Measurements from ENCODE around the gene COL6A1.

COL6A1 gene

DNA sequence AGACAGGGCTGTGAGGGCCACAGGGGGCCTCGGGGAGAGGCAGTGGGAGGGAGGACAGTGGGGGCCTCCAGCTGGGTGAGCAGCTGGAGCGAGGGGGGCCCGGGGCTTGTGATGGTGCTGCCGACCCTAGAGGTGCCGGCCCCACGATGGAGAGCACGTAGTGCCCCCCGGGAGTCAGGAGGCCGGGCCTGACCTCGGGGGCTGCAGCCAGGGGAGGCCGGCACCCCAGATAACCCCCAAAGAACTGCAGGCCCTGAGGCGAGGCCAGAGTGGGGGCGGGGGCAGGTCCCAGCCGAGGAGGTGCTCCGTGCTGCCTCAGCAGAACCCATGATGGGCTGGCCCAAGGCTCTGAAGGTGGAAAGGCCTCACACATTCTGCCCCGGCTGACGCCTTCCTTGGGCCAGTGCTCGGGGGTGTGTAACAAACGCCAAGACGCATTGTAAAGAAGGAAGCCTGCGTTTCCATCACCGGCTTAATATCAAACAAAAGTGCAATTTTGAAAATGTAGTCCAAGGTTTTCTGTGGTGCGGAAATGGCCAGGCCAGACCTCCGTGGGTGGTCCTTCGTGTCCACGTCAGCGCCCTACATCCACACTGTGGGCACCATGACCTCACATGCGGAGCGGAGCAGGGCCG, 55.2 kb downstream of the COL6A1 start:
- POLR2A ChIA-PET: interaction anchor here (0.6 kb wide), 1 partner anchor 27 kb away, joined by 4 read pairs; no protein-coding TSS in a partner anchor
- WGBS (ENCODE audit: insufficient coverage): 98% methylated on average over 30 of the region's 30 CpGs

GRCh38 chr21:46037331-46038325, 56.1 kb downstream of the COL6A1 start:
- CTCF ChIA-PET: no interaction called here
- POLR2A ChIA-PET: no interaction called here
- 94% methylated on average over 50 of the region's 52 CpGs for WGBS (ENCODE audit: insufficient coverage)
- DNase-seq: no peak
- Histone ChIP-seq H3K27me3 (replicated peaks in 2 of 5; ENCODE audit: control insufficient read depth in 4 of 5, insufficient read depth in 5 of 5, low read length in 4 of 5) (peaks cover 0 to 4% (median 0%) of the 10 kb centered on the region in 5 experiments), H3K9me3 (ENCODE audit: control extremely low read depth in 1 of 5, control insufficient read depth in 4 of 5, insufficient read depth in 2 of 5, low read depth in 1 of 5, low read length in 4 of 5) (no peaks in the 10 kb centered on the region), H3K4me1 (ENCODE audit: control extremely low read depth in 1 of 4, control insufficient read depth in 4 of 4, insufficient read depth in 4 of 4, low read length in 3 of 4) (no peaks in the 10 kb centered on the region), H3K4me3 (ENCODE audit: control insufficient read depth in 1 of 7, extremely low read depth in 1 of 7, insufficient read depth in 4 of 7, low read depth in 2 of 7, low read length in 6 of 7) (no peak overlapping the region), H3K36me3 (ENCODE audit: control insufficient read depth in 4 of 4, insufficient read depth in 4 of 4, low read length in 3 of 4) (no peaks in the 10 kb centered on the region), H3K27ac (ENCODE audit: insufficient read depth in 1 of 2, low read depth in 1 of 2, low read length in 2 of 2, poor library complexity in 1 of 2, severe bottlenecking in 2 of 2) (no peak overlapping the region)

More for the DNA sequence above, 55.2 kb downstream of the COL6A1 start:
- Histone ChIP-seq H3K4me1 (ENCODE audit: control extremely low read depth in 1 of 4, control insufficient read depth in 4 of 4, insufficient read depth in 4 of 4, low read length in 3 of 4) (no peaks in the 10 kb centered on the region), H3K9me3 (ENCODE audit: control extremely low read depth in 1 of 5, control insufficient read depth in 4 of 5, insufficient read depth in 2 of 5, low read depth in 1 of 5, low read length in 4 of 5) (no peaks in the 10 kb centered on the region), H3K36me3 (ENCODE audit: control insufficient read depth in 4 of 4, insufficient read depth in 4 of 4, low read length in 3 of 4) (no peaks in the 10 kb centered on the region), H3K4me3 (ENCODE audit: control insufficient read depth in 1 of 7, extremely low read depth in 1 of 7, insufficient read depth in 4 of 7, low read depth in 2 of 7, low read length in 6 of 7) (no peak overlapping the region), H3K27ac (ENCODE audit: insufficient read depth in 1 of 2, low read depth in 1 of 2, low read length in 2 of 2, poor library complexity in 1 of 2, severe bottlenecking in 2 of 2) (no peak overlapping the region), H3K27me3 (replicated peaks in 2 of 5; ENCODE audit: control insufficient read depth in 4 of 5, insufficient read depth in 5 of 5, low read length in 4 of 5) (peaks cover 0 to 4% (median 0%) of the 10 kb centered on the region in 5 experiments)
- no peak for DNase-seq
- CTCF ChIA-PET: no interaction called here

DNA sequence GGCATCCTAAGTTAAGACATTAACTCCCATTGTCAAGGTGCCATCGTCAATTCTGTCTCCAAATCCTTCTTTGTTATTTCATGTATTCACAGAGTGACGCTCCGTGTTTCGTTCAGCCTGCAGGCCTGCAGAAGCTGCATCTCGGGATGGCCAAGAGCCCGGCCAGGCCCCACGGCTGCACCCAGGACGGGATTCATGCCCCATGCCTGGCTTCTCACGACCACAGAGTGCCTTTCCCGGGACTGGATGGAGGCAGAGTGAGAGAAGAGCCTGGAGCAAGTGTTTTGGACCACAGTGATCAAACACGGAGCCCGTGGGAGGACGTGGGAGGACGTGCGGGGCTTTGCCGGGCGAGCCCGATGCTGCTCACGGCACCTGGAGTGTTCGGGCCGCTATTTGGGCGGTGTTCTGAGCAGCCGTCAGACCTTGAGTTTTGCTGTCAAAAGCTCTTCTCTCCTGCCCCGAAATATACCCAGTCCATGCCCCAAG, 56.8 kb downstream of the COL6A1 start:
- 97% methylated on average over 24 of the region's 24 CpGs for WGBS (ENCODE audit: insufficient coverage)

DNA sequence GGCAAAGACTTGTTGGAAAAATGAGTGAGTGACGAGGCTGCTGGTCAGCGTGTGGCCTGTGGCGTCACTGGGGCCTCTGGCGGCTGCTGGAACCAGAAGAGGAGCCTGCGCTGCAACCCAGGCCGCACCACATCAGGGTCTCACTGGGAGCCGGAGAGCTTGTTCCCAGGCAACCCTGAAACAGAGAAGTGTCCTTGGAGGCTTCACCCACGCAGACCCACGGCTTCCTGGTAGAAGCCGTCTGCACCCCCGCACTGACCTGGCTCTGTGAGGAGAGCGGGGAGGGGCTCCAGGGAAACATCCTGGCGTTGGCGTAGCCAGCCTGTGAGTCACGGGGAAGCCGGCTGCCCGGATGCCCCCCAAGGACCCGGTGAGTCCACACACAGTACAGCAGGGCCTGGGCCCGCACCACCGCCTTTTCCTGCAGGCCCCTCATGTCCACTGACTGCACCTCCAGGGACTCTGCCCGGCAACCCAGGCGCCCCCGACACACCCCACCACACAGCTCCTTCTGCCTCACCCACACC, 57.4 kb downstream of the COL6A1 start:
- H3K27ac ChIP-seq (ENCODE audit: insufficient read depth in 1 of 2, low read depth in 1 of 2, low read length in 2 of 2, poor library complexity in 1 of 2, severe bottlenecking in 2 of 2): no peak overlapping the region
- no peak overlapping the region for H3K4me3 ChIP-seq (ENCODE audit: control insufficient read depth in 1 of 7, extremely low read depth in 1 of 7, insufficient read depth in 4 of 7, low read depth in 2 of 7, low read length in 6 of 7)
- ChIA-PET POLR2A (no interaction called here), CTCF (interaction anchor here (0.9 kb wide), 1 partner anchor 10 kb away, joined by 3 read pairs; no protein-coding TSS in a partner anchor)
- no peaks in the 10 kb centered on the region for H3K4me1 ChIP-seq (ENCODE audit: control extremely low read depth in 1 of 4, control insufficient read depth in 4 of 4, insufficient read depth in 4 of 4, low read length in 3 of 4)
- no peak for DNase-seq
- no peaks in the 10 kb centered on the region for H3K9me3 ChIP-seq (ENCODE audit: control extremely low read depth in 1 of 5, control insufficient read depth in 4 of 5, insufficient read depth in 2 of 5, low read depth in 1 of 5, low read length in 4 of 5)
- WGBS (ENCODE audit: insufficient coverage): 95% methylated on average over 21 of the region's 23 CpGs
- H3K36me3 ChIP-seq (ENCODE audit: control insufficient read depth in 4 of 4, insufficient read depth in 4 of 4, low read length in 3 of 4): no peaks in the 10 kb centered on the region
- peaks cover 0 to 4% (median 0%) of the 10 kb centered on the region in 5 experiments for H3K27me3 ChIP-seq (replicated peaks in 2 of 5; ENCODE audit: control insufficient read depth in 4 of 5, insufficient read depth in 5 of 5, low read length in 4 of 5)

More for the DNA sequence above, 56.8 kb downstream of the COL6A1 start:
- Histone ChIP-seq H3K27me3 (replicated peaks in 2 of 5; ENCODE audit: control insufficient read depth in 4 of 5, insufficient read depth in 5 of 5, low read length in 4 of 5) (peaks cover 0 to 4% (median 0%) of the 10 kb centered on the region in 5 experiments), H3K4me1 (ENCODE audit: control extremely low read depth in 1 of 4, control insufficient read depth in 4 of 4, insufficient read depth in 4 of 4, low read length in 3 of 4) (no peaks in the 10 kb centered on the region), H3K27ac (ENCODE audit: insufficient read depth in 1 of 2, low read depth in 1 of 2, low read length in 2 of 2, poor library complexity in 1 of 2, severe bottlenecking in 2 of 2) (no peak overlapping the region), H3K36me3 (ENCODE audit: control insufficient read depth in 4 of 4, insufficient read depth in 4 of 4, low read length in 3 of 4) (no peaks in the 10 kb centered on the region), H3K9me3 (ENCODE audit: control extremely low read depth in 1 of 5, control insufficient read depth in 4 of 5, insufficient read depth in 2 of 5, low read depth in 1 of 5, low read length in 4 of 5) (no peaks in the 10 kb centered on the region), H3K4me3 (ENCODE audit: control insufficient read depth in 1 of 7, extremely low read depth in 1 of 7, insufficient read depth in 4 of 7, low read depth in 2 of 7, low read length in 6 of 7) (no peak overlapping the region)
- no peak for DNase-seq
- POLR2A ChIA-PET: no interaction called here
- CTCF ChIA-PET: no interaction called here

- ChIA-PET POLR2A (no interaction called here), CTCF (no interaction called here)
- Histone ChIP-seq H3K27ac (ENCODE audit: insufficient read depth in 1 of 2, low read depth in 1 of 2, low read length in 2 of 2, poor library complexity in 1 of 2, severe bottlenecking in 2 of 2) (no peak overlapping the region), H3K9me3 (ENCODE audit: control extremely low read depth in 1 of 5, control insufficient read depth in 4 of 5, insufficient read depth in 2 of 5, low read depth in 1 of 5, low read length in 4 of 5) (no peaks in the 10 kb centered on the region), H3K4me3 (ENCODE audit: control insufficient read depth in 1 of 7, extremely low read depth in 1 of 7, insufficient read depth in 4 of 7, low read depth in 2 of 7, low read length in 6 of 7) (no peak overlapping the region), H3K27me3 (replicated peaks in 2 of 5; ENCODE audit: control insufficient read depth in 4 of 5, insufficient read depth in 5 of 5, low read length in 4 of 5) (peaks cover 0 to 4% (median 0%) of the 10 kb centered on the region in 5 experiments), H3K36me3 (ENCODE audit: control insufficient read depth in 4 of 4, insufficient read depth in 4 of 4, low read length in 3 of 4) (no peaks in the 10 kb centered on the region), H3K4me1 (ENCODE audit: control extremely low read depth in 1 of 4, control insufficient read depth in 4 of 4, insufficient read depth in 4 of 4, low read length in 3 of 4) (no peaks in the 10 kb centered on the region)
- WGBS (ENCODE audit: insufficient coverage): 98% methylated on average over 21 of the region's 31 CpGs
- no peak for DNase-seq
These were observed 58.5 kb downstream of the COL6A1 start for GRCh38 chr21:46039891-46040660.

- Histone ChIP-seq H3K4me3 (ENCODE audit: control insufficient read depth in 1 of 7, extremely low read depth in 1 of 7, insufficient read depth in 4 of 7, low read depth in 2 of 7, low read length in 6 of 7) (no peak overlapping the region), H3K4me1 (ENCODE audit: control extremely low read depth in 1 of 4, control insufficient read depth in 4 of 4, insufficient read depth in 4 of 4, low read length in 3 of 4) (no peaks in the 10 kb centered on the region), H3K9me3 (ENCODE audit: control extremely low read depth in 1 of 5, control insufficient read depth in 4 of 5, insufficient read depth in 2 of 5, low read depth in 1 of 5, low read length in 4 of 5) (no peaks in the 10 kb centered on the region), H3K27ac (ENCODE audit: insufficient read depth in 1 of 2, low read depth in 1 of 2, low read length in 2 of 2, poor library complexity in 1 of 2, severe bottlenecking in 2 of 2) (no peak overlapping the region), H3K36me3 (ENCODE audit: control insufficient read depth in 4 of 4, insufficient read depth in 4 of 4, low read length in 3 of 4) (no peaks in the 10 kb centered on the region), H3K27me3 (replicated peaks in 2 of 5; ENCODE audit: control insufficient read depth in 4 of 5, insufficient read depth in 5 of 5, low read length in 4 of 5) (peaks cover 0 to 4% (median 0%) of the 10 kb centered on the region in 5 experiments)
- POLR2A ChIA-PET: no interaction called here
- WGBS (ENCODE audit: insufficient coverage): 84% methylated on average over 6 of the region's 10 CpGs
- DNase-seq: no peak
- CTCF ChIA-PET: no interaction called here
These were observed 59.1 kb downstream of the COL6A1 start for GRCh38 chr21:46040707-46041106.
